A549 (cell line): ENCODE results near the gene NFE2L2. TPM values are rescaled to one million over a fixed set of nuclear protein-coding genes. Genes with fewer than 3 reads are reported as not detected.

Experiments used
- ATAC-seq, 2 experiments: fragments of 200-7000 bp in 1 of 2; fragments of >200 bp in 1 of 2; cut with Nextera tagmentation in 1 of 2; cut with Tn5 transposase in 1 of 2; 3 replicates each; pipeline versions ENCODE4 v1.8.0 to v1.9.1; 2018 to 2020; ENCODE audit warnings: mild to moderate bottlenecking in 1 of 2, moderate library complexity in 1 of 2
- CTCF ChIA-PET: fragments of 300-600 bp; sonication (Branson Sonifier 250); formaldehyde crosslinking; extraction: SDS; loops from one replicate; lab custom pipeline; 2021; ENCODE audit warnings: antibody characterized with exemption, inconsistent platforms; lab: Yijun Ruan, JAX
- POLR2A ChIA-PET: fragments of 350-600 bp; formaldehyde crosslinking; extraction: SDS; loops from one replicate; lab custom pipeline; 2021; ENCODE audit warnings: antibody characterized with exemption, inconsistent platforms; lab: Yijun Ruan, JAX
- DNase-seq, 2 experiments: peaks; one replicate each; pipeline versions ENCODE4 v3.0.0 to v3.0.0-alpha.2; 2011 to 2016; ENCODE audit warnings: low read depth in 1 of 2, low spot score in 1 of 2
- FAIRE-seq: peaks from 2 replicates; lab custom pipeline; 2011; peaks lifted over from hg19 to GRCh38; lab: Jason Lieb, UNC
- H3K27ac ChIP-seq, 2 experiments: fragments of >200 bp; sonication (Bioruptor Twin); formaldehyde crosslinking; 3 replicates each; pipeline ENCODE4 v1.5.1; 2016 to 2017
- H3K4me1 ChIP-seq: fragments of >200 bp; sonication (Bioruptor Twin); formaldehyde crosslinking; 3 replicates; pipeline ENCODE4 v1.6.1; 2016
- H3K4me2 ChIP-seq: fragments of >200 bp; sonication (Bioruptor Twin); formaldehyde crosslinking; 3 replicates; pipeline ENCODE4 v1.6.1; 2016
- H3K4me3 ChIP-seq: fragments of >200 bp; sonication (Bioruptor Twin); formaldehyde crosslinking; 3 replicates; pipeline ENCODE4 v1.5.1; 2016
- H3K9me3 ChIP-seq: fragments of >200 bp; sonication (Bioruptor Twin); formaldehyde crosslinking; 3 replicates; pipeline ENCODE4 v1.6.1; 2016
- CBX2 ChIP-seq: fragments of 200-600 bp; sonication (generic); IDR thresholded peaks from 2 replicates; pipeline ENCODE4 v1.6.1; 2016; ENCODE audit warnings: low read depth, mild to moderate bottlenecking, borderline replicate concordance
- CEBPB ChIP-seq, 2 experiments: fragments of >200 bp in 1 of 2; sonication (Bioruptor Twin) in 1 of 2; formaldehyde crosslinking in 1 of 2; IDR thresholded peaks; 2 replicates each; pipeline ENCODE4 v1.6.1; 2012 to 2016
- CHD2 ChIP-seq: fragments of 150-350 bp; IDR thresholded peaks from 2 replicates; pipeline ENCODE4 v1.6.1; 2014; ENCODE audit warnings: low read length; ENCODE audit not compliant: partially characterized antibody
- CHD4 ChIP-seq: fragments of 200-600 bp; sonication (generic); IDR thresholded peaks from 2 replicates; pipeline ENCODE4 v1.6.1; 2016; ENCODE audit warnings: antibody characterized with exemption, mild to moderate bottlenecking, borderline replicate concordance
- EHMT2 ChIP-seq: fragments of 200-600 bp; sonication (generic); IDR thresholded peaks from 2 replicates; pipeline ENCODE4 v1.6.1; 2016; ENCODE audit warnings: antibody characterized with exemption, low read depth, mild to moderate bottlenecking, moderate library complexity
- FOSL2 ChIP-seq, 2 experiments: fragments of 450-650 bp in 1 of 2; fragments of >200 bp in 1 of 2; sonication (Bioruptor Twin) in 1 of 2; formaldehyde crosslinking; IDR thresholded peaks; 2 replicates each; pipeline versions ENCODE4 v1.5.0 to v1.6.1; 2016 to 2020; ENCODE audit warnings: mild to moderate bottlenecking in 1 of 2, moderate library complexity in 1 of 2
- HDAC2 ChIP-seq: fragments of 200-600 bp; sonication (generic); IDR thresholded peaks from 2 replicates; pipeline ENCODE4 v1.6.1; 2016
- HOXA7 ChIP-seq: fragments of 250-450 bp; sonication (Bioruptor Pico); IDR thresholded peaks from 2 replicates; pipeline ENCODE4 v1.5.0; 2020; ENCODE audit warnings: mild to moderate bottlenecking, moderate library complexity
- JUN ChIP-seq, 2 experiments: fragments of >200 bp; sonication (Bioruptor Twin); formaldehyde crosslinking; IDR thresholded peaks; 2 replicates in 1 of 2; 3 replicates in 1 of 2; pipeline ENCODE4 v1.6.1; 2016 to 2017
- KDM1A ChIP-seq: fragments of 200-600 bp; sonication (generic); IDR thresholded peaks from 2 replicates; pipeline ENCODE4 v1.6.1; 2016; ENCODE audit warnings: low read depth, mild to moderate bottlenecking
- MAFK ChIP-seq: fragments of 450-650 bp; IDR thresholded peaks from 2 replicates; pipeline ENCODE4 v1.6.1; 2014; ENCODE audit not compliant: partially characterized antibody
- NFE2L2 ChIP-seq: fragments of 150-350 bp; conservative IDR thresholded peaks from 2 replicates; pipeline ENCODE4 v1.6.1; 2014; ENCODE audit warnings: low read length
- POLR2A ChIP-seq: IDR thresholded peaks from 2 replicates; pipeline ENCODE4 v1.6.1; 2012; ENCODE audit warnings: mild to moderate bottlenecking, low read length
- POLR2AphosphoS2 ChIP-seq: conservative IDR thresholded peaks from 2 replicates; pipeline ENCODE4 v1.6.1; 2012; ENCODE audit warnings: low read length, improper control_type of control experiment, inconsistent platforms
- RAD21 ChIP-seq, 2 experiments: fragments of >200 bp in 1 of 2; sonication (Bioruptor Twin) in 1 of 2; formaldehyde crosslinking in 1 of 2; IDR thresholded peaks in 1 of 2; conservative IDR thresholded peaks in 1 of 2; 2 replicates in 1 of 2; 3 replicates in 1 of 2; pipeline ENCODE4 v1.6.1; 2012 to 2018; ENCODE audit warnings: inconsistent platforms in 1 of 2
- RARB ChIP-seq: fragments of 250-450 bp; sonication (Bioruptor Pico); IDR thresholded peaks from 2 replicates; pipeline ENCODE4 v1.8.0; 2021; ENCODE audit warnings: mild to moderate bottlenecking, moderate library complexity
- SREBF2 ChIP-seq: fragments of 450-650 bp; IDR thresholded peaks from 2 replicates; pipeline ENCODE4 v1.6.1; 2014; ENCODE audit warnings: mild to moderate bottlenecking, moderate library complexity
- ZFP36 ChIP-seq: fragments of 450-650 bp; IDR thresholded peaks from 2 replicates; pipeline ENCODE4 v1.6.1; 2014; ENCODE audit warnings: borderline replicate concordance; ENCODE audit not compliant: partially characterized antibody
- WGBS: methylation state at CpG from one replicate; pipeline ENCODE4 v1.1.6; 2017; ENCODE audit errors: missing lambda C conversion rate; 5-methylcytosine and 5-hydroxymethylcytosine counted together
- polyA plus RNA-seq, 4 experiments: library from polyadenylated mRNA; depleted of rRNA in 3 of 4; stranded (reverse); fragments of >200 nt; fragmentation: RNase III in 1 of 4; extraction: RNeasy Plus Mini Kit Qiagen cat#74134 plus additional on column Dnase treatment in 1 of 4; gene quantifications; 2 replicates in 3 of 4; 3 replicates in 1 of 4; pipeline ENCODE4 v1.2.3, GENCODE V29; 2011 to 2017
- TF ChIP-seq, protein P1 (sequence below): IDR thresholded peaks from 2 replicates; pipeline ENCODE4 v1.6.1; 2012
- TF ChIP-seq, protein P2 (sequence below): fragments of 150-350 bp; IDR thresholded peaks from 2 replicates; pipeline ENCODE4 v1.6.1; 2014; ENCODE audit warnings: low read depth, mild to moderate bottlenecking, low read length
- TF ChIP-seq, protein P3 (sequence below): fragments of >200 bp; sonication (Bioruptor Twin); formaldehyde crosslinking; IDR thresholded peaks from 3 replicates; pipeline ENCODE4 v1.6.1; 2016
- TF ChIP-seq, protein P4 (sequence below): fragments of 250-450 bp; sonication (Bioruptor Pico); IDR thresholded peaks from 2 replicates; pipeline ENCODE4 v1.5.0; 2021; ENCODE audit warnings: mild to moderate bottlenecking, moderate library complexity, borderline replicate concordance

The NFE2L2 gene
- polyA plus RNA-seq, 2 of the 4 experiments (the other 2 are of a cell fraction): 65.8 to 146 TPM

DNA sequence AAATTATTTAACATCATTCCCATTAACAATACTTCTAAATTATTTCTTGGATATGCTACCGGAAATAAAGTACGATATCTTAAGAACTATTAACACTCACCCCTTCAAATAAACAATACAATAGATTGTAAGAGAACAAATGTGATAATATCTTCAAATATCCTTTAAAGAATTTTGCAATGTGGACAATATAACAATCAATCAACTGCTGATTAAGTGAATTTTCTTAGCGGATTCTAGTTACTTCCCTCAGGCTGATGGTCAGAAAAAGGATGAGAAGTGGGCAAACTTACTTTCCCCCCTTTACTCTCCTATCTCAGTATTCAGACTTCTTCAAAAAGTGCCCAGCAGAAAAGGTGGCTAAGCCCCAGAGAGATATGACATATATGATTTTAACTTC lies 10.8 kb downstream of the NFE2L2 start:
- no peak for TF ChIP-seq POLR2AphosphoS2
- no peak for TF ChIP-seq RARB (CRISPR knock-in tag)
- TF ChIP-seq HDAC2: no peak
- TF ChIP-seq KDM1A: no peak
- TF ChIP-seq MAFK: peak; percentile 27
- Histone ChIP-seq H3K9me3 (peaks cover 6% of the 10 kb centered on the region; the same call in 1 of the 3 replicates), H3K4me1 (peaks cover 88% of the 10 kb centered on the region), H3K27ac (peak overlapping the region; percentile 75 to 81; a peak in 5 of 6 replicates), H3K4me3 (no peak overlapping the region), H3K4me2 (peak overlapping the region; percentile 84)
- CTCF ChIA-PET: interaction anchor here (0.6 to 4.6 kb wide), 13 partner anchors 8 to 505 kb away, joined by 3 to 50 read pairs (median 7); partner anchors contain the start of gene NFE2L2
- POLR2A ChIA-PET: interaction anchor here (1.9 kb wide), 1 partner anchor 42 kb away, joined by 6 read pairs; the partner anchor contains the start of gene HNRNPA3
- 77% methylated on average over 3 of the region's 3 CpGs for WGBS
- ATAC-seq: no peak
- FAIRE-seq: no peak
- DNase-seq: no peak

DNA sequence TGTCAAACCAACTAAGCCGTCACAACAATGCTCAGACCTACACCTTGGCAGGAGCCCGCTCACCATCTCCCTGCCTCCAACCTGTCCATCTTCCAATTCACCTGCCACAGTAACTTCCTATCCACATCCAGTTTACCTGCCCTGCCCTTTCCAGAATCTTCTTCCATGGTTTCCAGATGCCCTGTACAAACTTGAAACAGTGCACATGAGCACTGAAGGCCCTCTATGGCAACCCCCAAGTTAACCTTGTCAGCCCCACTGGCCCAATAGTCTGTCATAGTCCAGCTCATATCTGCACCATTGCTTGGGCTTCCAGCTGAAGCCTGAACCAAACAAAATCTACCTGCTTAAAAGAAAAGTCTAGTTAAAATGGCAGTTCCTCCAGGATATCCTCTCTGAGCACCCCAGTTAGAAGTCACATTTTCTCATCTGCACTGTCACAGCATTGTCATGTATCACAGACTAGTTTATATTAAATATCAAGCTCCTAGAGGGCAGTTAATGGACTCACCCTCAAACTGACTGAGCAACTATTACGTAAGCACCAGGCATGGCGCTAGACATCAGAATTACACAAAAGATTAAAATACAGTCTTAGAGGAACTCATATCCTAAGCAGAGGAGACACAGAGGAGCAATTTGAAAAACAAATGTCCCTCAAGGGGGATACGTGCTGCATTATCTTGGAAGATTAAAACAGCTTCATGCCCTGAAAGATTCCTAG lies 11.6 kb downstream of the NFE2L2 start:
- CTCF ChIA-PET: interaction anchor here (1.0 to 4.6 kb wide), 6 partner anchors 11 to 88 kb away, joined by 3 to 50 read pairs (median 10); partner anchors contain the start of gene NFE2L2
- H3K9me3 ChIP-seq: peaks cover 3% of the 10 kb centered on the region; the same call in 1 of the 3 replicates
- POLR2A ChIA-PET: interaction anchor here (1.3 to 2.0 kb wide), 3 partner anchors 8 to 41 kb away, joined by 4 to 8 read pairs (median 6); partner anchors contain the start of gene HNRNPA3
- peak overlapping the region; percentile 84 for H3K4me2 ChIP-seq
- WGBS: 81% methylated on average over 5 of the region's 5 CpGs
- H3K4me1 ChIP-seq: peaks cover 95% of the 10 kb centered on the region
- H3K27ac ChIP-seq: peak overlapping the region; percentile 81
- DNase-seq (no peak), ATAC-seq (no peak), FAIRE-seq (no peak)
- TF ChIP-seq CEBPB (IDR thresholded peaks at IDR 0.05) (peak; percentile 36 to 68; a peak in 3 of 4 replicates), JUN (IDR thresholded peaks at IDR 0.05) (0 out of 5 replicates have a peak, but pooled peaks of 1 of the 2 experiments have one; percentile 12), ZFP36 (no peak), NFE2L2 (no peak), MAFK (no peak)
- TF ChIP-seq, protein P1, sequence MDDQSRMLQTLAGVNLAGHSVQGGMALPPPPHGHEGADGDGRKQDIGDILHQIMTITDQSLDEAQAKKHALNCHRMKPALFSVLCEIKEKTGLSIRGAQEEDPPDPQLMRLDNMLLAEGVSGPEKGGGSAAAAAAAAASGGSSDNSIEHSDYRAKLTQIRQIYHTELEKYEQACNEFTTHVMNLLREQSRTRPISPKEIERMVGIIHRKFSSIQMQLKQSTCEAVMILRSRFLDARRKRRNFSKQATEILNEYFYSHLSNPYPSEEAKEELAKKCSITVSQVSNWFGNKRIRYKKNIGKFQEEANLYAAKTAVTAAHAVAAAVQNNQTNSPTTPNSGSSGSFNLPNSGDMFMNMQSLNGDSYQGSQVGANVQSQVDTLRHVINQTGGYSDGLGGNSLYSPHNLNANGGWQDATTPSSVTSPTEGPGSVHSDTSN: no peak
- H3K4me3 ChIP-seq: no peak overlapping the region; the same call in 2 of the 3 replicates

DNA sequence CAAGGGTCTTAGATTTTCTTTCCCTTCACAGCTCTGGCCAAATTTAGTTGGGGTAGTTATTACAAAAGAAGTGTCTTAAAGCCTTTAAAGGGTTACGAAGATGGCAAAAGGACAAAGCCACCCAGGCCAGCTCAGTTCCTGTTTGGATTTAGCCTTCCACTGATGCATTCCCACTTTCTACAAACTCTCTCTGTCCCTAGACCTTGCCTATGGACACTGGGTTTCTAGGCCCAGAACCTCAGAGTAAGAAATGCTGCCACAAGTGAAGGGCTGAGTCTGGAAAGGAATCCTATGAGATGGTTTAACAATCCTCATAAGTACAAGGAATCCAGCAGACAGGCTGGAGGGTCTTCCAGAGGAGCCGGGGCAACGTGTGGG lies 13.4 kb downstream of the NFE2L2 start:
- CTCF ChIA-PET: interaction anchor here (0.7 to 1.9 kb wide), 5 partner anchors 12 to 86 kb away, joined by 3 to 7 read pairs (median 4); partner anchors contain the start of gene NFE2L2
- H3K9me3 ChIP-seq: no peaks in the 10 kb centered on the region
- H3K4me1 ChIP-seq: peaks cover 100% of the 10 kb centered on the region
- no peak overlapping the region; the same call in 2 of the 3 replicates for H3K4me3 ChIP-seq
- ATAC-seq: 0 out of 6 replicates have a peak, but pooled peaks of 1 of the 2 experiments have one; percentile 1
- peak overlapping the region; percentile 84 for H3K4me2 ChIP-seq
- no peak for DNase-seq
- TF ChIP-seq RAD21 (conservative IDR thresholded peaks at IDR 0.05 in 1 of 2, IDR thresholded peaks at IDR 0.05 in 1 of 2) (no peak), CHD4 (no peak), HOXA7 (CRISPR knock-in tag) (no peak), FOSL2 (IDR thresholded peaks at IDR 0.05) (no peak), FOSL2 (CRISPR knock-in tag; IDR thresholded peaks at IDR 0.05) (no peak), CHD2 (no peak), SREBF2 (no peak), POLR2A (no peak), EHMT2 (no peak), CBX2 (no peak)
- TF ChIP-seq, protein P2, sequence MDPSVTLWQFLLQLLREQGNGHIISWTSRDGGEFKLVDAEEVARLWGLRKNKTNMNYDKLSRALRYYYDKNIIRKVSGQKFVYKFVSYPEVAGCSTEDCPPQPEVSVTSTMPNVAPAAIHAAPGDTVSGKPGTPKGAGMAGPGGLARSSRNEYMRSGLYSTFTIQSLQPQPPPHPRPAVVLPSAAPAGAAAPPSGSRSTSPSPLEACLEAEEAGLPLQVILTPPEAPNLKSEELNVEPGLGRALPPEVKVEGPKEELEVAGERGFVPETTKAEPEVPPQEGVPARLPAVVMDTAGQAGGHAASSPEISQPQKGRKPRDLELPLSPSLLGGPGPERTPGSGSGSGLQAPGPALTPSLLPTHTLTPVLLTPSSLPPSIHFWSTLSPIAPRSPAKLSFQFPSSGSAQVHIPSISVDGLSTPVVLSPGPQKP: no peak
- TF ChIP-seq, protein P3, sequence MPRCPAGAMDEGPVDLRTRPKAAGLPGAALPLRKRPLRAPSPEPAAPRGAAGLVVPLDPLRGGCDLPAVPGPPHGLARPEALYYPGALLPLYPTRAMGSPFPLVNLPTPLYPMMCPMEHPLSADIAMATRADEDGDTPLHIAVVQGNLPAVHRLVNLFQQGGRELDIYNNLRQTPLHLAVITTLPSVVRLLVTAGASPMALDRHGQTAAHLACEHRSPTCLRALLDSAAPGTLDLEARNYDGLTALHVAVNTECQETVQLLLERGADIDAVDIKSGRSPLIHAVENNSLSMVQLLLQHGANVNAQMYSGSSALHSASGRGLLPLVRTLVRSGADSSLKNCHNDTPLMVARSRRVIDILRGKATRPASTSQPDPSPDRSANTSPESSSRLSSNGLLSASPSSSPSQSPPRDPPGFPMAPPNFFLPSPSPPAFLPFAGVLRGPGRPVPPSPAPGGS: no peak
- TF ChIP-seq, protein P4, sequence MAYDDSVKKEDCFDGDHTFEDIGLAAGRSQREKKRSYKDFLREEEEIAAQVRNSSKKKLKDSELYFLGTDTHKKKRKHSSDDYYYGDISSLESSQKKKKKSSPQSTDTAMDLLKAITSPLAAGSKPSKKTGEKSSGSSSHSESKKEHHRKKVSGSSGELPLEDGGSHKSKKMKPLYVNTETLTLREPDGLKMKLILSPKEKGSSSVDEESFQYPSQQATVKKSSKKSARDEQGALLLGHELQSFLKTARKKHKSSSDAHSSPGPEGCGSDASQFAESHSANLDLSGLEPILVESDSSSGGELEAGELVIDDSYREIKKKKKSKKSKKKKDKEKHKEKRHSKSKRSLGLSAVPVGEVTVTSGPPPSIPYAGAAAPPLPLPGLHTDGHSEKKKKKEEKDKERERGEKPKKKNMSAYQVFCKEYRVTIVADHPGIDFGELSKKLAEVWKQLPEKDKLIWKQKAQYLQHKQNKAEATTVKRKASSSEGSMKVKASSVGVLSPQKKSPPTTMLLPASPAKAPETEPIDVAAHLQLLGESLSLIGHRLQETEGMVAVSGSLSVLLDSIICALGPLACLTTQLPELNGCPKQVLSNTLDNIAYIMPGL (CRISPR knock-in tag): no peak
- TF ChIP-seq, all 56 proteins: peak for 0
- POLR2A ChIA-PET: interaction anchor here (0.6 to 2.0 kb wide), 3 partner anchors 12 to 46 kb away, joined by 4 to 8 read pairs (median 8); no protein-coding TSS in a partner anchor
- no peak for FAIRE-seq
- peak overlapping the region; percentile 81 for H3K27ac ChIP-seq
- WGBS: 86% methylated on average over 3 of the region's 3 CpGs
